ENCODE data around the gene AFTPH.

Gene AFTPH

GRCh38 chr2:64581018-64581417 lies 56.9 kb downstream of the AFTPH start:
- TF ChIP-seq RAD21 (IDR thresholded peaks at IDR 0.05; ENCODE audit: low read depth) (no peak), CREB1 (IDR thresholded peaks at IDR 0.05; ENCODE audit: low read depth) (no peak), ZBTB7A (IDR thresholded peaks at IDR 0.05; ENCODE audit: low read depth) (no peak)
- TF ChIP-seq, protein P1, sequence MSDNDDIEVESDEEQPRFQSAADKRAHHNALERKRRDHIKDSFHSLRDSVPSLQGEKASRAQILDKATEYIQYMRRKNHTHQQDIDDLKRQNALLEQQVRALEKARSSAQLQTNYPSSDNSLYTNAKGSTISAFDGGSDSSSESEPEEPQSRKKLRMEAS (IDR thresholded peaks at IDR 0.05), result no peak

DNA sequence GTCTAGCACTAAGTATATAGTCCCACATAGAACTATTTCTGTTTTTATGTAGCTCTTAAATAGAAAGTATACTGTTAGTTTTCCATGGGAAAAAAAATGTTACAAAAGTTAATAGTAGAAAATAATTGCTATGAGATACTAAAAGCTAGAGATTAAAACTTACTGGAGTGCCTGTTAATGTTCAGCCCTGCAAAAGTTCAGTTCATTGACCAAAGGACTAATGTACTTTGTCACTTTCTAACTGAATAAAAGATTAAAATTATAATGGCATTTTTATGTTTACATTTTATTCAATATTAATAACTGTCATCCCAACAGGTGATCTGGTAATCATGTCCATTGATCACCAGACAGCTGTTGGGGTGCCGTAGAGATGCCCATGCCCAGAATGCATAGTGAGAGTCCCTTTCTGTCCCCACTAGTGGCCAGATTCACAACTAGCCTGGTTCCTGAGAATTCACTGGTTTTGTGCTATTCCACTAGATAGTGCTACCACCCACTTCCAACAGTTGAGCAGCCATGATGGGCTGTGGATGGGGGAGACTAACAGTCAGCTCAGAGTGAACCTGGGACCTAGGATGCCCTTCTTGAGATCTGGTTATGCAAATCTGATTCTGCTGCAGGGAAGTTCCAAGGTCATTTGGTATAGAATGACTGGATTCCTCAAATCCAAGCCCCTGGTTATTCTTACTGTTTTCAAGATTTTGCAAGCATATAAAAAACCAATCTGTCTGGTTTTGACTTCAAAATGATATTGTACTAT lies 57.8 kb downstream of the AFTPH start:
- no peak for TF ChIP-seq TAF1 (IDR thresholded peaks at IDR 0.05; ENCODE audit: low read depth)
- TF ChIP-seq TEAD4 (IDR thresholded peaks at IDR 0.05), result no peak
- TF ChIP-seq FOXM1 (IDR thresholded peaks at IDR 0.05; ENCODE audit: borderline replicate concordance, low read depth), result no peak
- TF ChIP-seq CREB1 (IDR thresholded peaks at IDR 0.05; ENCODE audit: low read depth), result no peak
- no peak for TF ChIP-seq REST (IDR thresholded peaks at IDR 0.05; ENCODE audit: low read depth)
- TF ChIP-seq RAD21 (IDR thresholded peaks at IDR 0.05; ENCODE audit: low read depth), result no peak
- TF ChIP-seq, protein P1 (IDR thresholded peaks at IDR 0.05), result no peak
- TF ChIP-seq CEBPB (IDR thresholded peaks at IDR 0.05), result no peak
- no peak for TF ChIP-seq EGR1 (IDR thresholded peaks at IDR 0.05)
- TF ChIP-seq NFIC (IDR thresholded peaks at IDR 0.05), result no peak
- TF ChIP-seq EP300 (IDR thresholded peaks at IDR 0.05; ENCODE audit: borderline replicate concordance), result no peak
- no peak for TF ChIP-seq YY1 (IDR thresholded peaks at IDR 0.05; ENCODE audit: low read depth)
- no peak for TF ChIP-seq TCF12 (IDR thresholded peaks at IDR 0.05; ENCODE audit: low read depth)
- TF ChIP-seq ZBTB7A (IDR thresholded peaks at IDR 0.05; ENCODE audit: low read depth), result no peak
- TF ChIP-seq USF1 (IDR thresholded peaks at IDR 0.05), result no peak

DNA sequence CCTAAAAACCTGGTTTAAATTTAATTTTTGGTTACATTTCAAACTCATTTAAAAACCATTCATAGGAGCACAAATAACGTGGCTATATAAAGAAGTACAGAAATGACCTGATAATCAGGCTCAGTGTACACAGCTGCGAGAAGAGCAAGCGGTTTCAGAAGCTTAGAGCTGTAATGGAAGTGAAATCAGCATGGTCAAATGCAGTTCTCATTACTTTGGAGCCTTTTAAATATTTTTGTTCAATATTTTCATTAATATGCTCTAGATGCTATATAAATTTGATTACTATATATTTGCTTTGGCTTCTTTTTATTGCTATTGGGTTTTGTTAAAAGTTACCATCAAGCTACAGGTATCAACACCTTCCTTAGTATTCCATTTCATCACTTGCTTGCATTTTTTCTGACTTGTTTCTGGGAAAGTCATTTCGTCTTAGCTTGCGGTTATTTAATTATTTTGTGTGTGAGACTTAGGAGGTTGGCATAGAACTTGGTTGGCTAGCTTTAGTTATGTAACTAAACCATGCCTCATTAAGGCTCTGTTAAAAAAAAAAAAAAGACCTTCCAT lies 58.7 kb downstream of the AFTPH start:
- TF ChIP-seq TEAD4 (IDR thresholded peaks at IDR 0.05), result no peak
- TF ChIP-seq FOXM1 (IDR thresholded peaks at IDR 0.05; ENCODE audit: borderline replicate concordance, low read depth), result no peak
- no peak for TF ChIP-seq REST (IDR thresholded peaks at IDR 0.05; ENCODE audit: low read depth)
- TF ChIP-seq, protein P1 (IDR thresholded peaks at IDR 0.05), result no peak
- TF ChIP-seq TCF12 (IDR thresholded peaks at IDR 0.05; ENCODE audit: low read depth), result no peak
- TF ChIP-seq CREB1 (IDR thresholded peaks at IDR 0.05; ENCODE audit: low read depth), result no peak
- TF ChIP-seq ZBTB7A (IDR thresholded peaks at IDR 0.05; ENCODE audit: low read depth), result no peak
- TF ChIP-seq EP300 (IDR thresholded peaks at IDR 0.05; ENCODE audit: borderline replicate concordance), result no peak
- TF ChIP-seq EGR1 (IDR thresholded peaks at IDR 0.05), result no peak
- TF ChIP-seq YY1 (IDR thresholded peaks at IDR 0.05; ENCODE audit: low read depth), result no peak
- TF ChIP-seq RAD21 (IDR thresholded peaks at IDR 0.05; ENCODE audit: low read depth), result no peak

DNA sequence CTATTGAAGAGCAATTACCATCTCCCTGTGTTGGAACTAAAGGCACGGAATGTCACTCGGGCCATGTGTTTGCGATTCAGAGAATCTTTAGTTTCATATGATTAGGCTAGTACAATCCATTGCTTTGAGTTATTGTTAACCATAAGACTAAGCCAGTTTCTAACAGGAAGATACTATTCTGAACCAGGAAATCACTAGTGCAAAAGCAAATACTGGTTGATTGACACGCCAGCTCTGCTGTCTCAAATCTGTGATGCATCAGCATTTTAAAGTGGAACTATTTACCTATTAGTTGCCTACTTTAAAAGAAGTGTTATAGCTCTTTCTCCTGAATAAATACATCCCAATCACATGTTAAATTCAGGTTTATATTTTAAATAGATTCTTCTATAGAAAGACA lies 61.9 kb downstream of the AFTPH start:
- TF ChIP-seq FOXM1 (IDR thresholded peaks at IDR 0.05; ENCODE audit: borderline replicate concordance, low read depth), result no peak

GRCh38 chr2:64586883-64587481 lies 62.9 kb downstream of the AFTPH start:
- no peak for TF ChIP-seq FOXM1 (IDR thresholded peaks at IDR 0.05; ENCODE audit: borderline replicate concordance, low read depth)
- no peak for TF ChIP-seq NFIC (IDR thresholded peaks at IDR 0.05)
- TF ChIP-seq TEAD4 (IDR thresholded peaks at IDR 0.05), result no peak
- peak; percentile 67 for TF ChIP-seq RAD21 (IDR thresholded peaks at IDR 0.05; ENCODE audit: low read depth)

GRCh38 chr2:64587561-64587960 lies 63.4 kb downstream of the AFTPH start:
- TF ChIP-seq CREB1 (IDR thresholded peaks at IDR 0.05; ENCODE audit: low read depth) (no peak), USF1 (IDR thresholded peaks at IDR 0.05) (no peak), EGR1 (IDR thresholded peaks at IDR 0.05) (no peak), TCF12 (IDR thresholded peaks at IDR 0.05; ENCODE audit: low read depth) (no peak), CEBPB (IDR thresholded peaks at IDR 0.05) (no peak), TEAD4 (IDR thresholded peaks at IDR 0.05) (no peak), YY1 (IDR thresholded peaks at IDR 0.05; ENCODE audit: low read depth) (no peak), NFIC (IDR thresholded peaks at IDR 0.05) (no peak), REST (IDR thresholded peaks at IDR 0.05; ENCODE audit: low read depth) (no peak)
- TF ChIP-seq, protein P1 (IDR thresholded peaks at IDR 0.05), result no peak
